Fibroblast of skin of left quadriceps (primary cell): ENCODE data around the gene FOXG1.

ENCODE experiments used
- DNase-seq, 2 experiments: peaks; one replicate each; pipeline ENCODE4 v3.0.0-alpha.2; 2013; ENCODE audit warnings: low read depth in 2 of 2

FOXG1 gene

DNA sequence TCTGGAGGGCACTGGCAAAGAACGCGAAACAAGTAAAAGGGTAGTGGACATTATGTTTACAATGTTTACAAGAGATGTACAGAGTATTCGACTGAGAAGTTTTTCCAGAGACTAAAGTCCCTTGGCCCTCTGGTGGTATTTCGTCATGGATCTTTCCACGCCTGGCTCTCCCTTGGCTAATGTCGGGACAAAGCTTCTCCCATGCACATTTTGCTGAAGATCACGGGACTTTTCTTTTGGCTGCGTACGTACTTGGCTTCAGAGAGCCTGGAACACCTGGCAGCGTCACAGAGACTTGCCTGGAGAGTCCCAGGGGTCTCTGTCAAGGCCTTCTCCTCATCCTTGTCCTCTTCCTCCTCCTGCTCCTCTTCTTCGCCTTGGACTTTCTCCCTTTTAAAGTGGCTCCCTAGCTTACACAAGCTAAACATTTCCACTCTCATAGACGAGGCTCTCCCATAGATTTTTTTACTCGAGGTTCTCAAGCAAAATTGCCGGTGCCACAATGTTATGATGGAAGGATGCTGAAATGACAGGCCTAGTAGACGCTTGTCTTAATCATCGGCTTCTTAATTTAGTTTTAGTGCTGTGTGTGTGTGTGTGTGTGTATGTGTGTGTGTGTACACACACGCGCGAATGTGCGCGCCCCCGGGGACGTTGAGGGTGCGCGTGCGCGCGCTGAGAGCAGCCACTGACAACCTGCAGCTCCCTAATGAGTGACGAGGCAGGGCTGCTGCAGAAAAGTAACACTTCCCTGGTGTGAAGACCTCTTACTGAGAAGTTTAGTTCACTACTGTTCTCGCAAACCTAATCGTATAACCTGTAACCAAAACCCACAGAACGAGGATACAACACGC lies 4.9 kb upstream of the FOXG1 start:
- no peak for DNase-seq

- no peak for DNase-seq
Observed at GRCh38 chr14:28762303-28762954, 4.2 kb upstream of the FOXG1 start.

GRCh38 chr14:28762955-28763326 lies 3.6 kb upstream of the FOXG1 start:
- DNase-seq = no peak

GRCh38 chr14:28763751-28764256 lies 2.8 kb upstream of the FOXG1 start:
- DNase-seq = no peak

GRCh38 chr14:28764257-28765160 lies 2.1 kb upstream of the FOXG1 start:
- no peak for DNase-seq

DNA sequence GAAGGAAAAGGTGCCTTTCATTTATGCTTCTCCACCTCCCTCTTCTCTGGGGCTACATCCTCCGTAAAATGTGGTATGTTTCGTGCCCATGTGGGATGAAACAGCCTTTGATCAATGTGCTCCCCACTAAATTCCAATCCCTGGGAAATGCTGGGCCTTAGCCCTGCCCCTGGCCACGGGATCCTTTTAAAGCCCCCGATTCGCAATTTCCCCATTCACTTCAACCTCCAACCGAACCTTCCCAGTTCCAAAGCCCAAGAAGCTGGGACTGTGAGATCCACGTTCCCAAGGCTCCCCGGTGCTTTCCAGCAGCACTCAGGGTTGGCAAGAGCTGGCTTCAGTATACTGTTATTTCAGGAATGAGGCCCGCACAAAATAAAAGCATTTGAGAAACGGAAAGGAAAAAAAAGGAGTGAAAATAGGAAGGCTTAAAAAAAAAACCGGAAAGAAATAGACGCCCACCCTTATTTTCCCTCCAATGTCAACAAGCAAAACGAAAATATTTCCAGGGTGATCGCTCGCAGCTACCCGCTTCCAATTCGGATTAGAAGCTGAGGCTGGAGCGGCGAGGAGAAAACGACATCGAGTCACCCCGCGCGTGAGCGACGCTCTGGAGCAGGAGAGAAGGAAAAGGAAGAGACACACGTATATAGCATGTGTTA lies 1.3 kb upstream of the FOXG1 start:
- DNase-seq = no peak

DNA sequence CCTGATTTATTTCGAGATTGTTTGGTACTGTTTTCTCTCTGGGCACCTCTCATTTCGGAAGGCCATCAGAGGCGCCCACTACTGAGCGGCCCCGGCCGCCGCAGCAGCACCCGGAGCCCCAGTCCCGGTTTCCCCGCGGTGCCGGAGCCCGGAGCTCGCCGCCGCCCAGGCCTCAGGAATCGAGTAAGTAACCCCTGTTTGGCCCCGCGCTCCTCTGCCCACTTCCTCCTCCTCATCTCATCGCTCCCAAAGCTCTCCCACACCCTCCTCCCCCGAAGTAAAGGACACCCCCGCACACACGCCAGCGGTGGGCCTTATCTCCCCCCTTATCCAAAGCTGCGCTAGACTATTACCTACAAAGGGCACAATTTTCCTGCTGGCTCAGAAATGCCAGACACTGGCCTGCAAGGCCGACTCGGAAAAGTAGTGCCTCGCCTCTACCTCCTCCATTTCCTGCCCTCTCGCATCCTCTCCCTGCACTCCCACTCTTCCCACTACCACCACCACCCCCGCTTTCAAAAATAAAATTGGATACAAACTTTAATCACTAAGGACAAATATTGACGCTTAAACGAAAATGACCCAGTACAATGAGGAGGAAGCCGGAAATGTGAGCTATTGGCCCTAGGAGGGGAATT lies 637 bp upstream of the FOXG1 start:
- DNase-seq = no peak

GRCh38 chr14:28767030-28767852 lies 654 bp downstream of the FOXG1 start:
- no peak for DNase-seq

DNA sequence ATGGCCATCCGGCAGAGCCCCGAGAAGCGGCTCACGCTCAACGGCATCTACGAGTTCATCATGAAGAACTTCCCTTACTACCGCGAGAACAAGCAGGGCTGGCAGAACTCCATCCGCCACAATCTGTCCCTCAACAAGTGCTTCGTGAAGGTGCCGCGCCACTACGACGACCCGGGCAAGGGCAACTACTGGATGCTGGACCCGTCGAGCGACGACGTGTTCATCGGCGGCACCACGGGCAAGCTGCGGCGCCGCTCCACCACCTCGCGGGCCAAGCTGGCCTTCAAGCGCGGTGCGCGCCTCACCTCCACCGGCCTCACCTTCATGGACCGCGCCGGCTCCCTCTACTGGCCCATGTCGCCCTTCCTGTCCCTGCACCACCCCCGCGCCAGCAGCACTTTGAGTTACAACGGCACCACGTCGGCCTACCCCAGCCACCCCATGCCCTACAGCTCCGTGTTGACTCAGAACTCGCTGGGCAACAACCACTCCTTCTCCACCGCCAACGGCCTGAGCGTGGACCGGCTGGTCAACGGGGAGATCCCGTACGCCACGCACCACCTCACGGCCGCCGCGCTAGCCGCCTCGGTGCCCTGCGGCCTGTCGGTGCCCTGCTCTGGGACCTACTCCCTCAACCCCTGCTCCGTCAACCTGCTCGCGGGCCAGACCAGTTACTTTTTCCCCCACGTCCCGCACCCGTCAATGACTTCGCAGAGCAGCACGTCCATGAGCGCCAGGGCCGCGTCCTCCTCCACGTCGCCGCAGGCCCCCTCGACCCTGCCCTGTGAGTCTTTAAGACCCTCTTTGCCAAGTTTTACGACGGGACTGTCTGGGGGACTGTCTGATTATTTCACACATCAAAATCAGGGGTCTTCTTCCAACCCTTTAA lies 1.5 kb downstream of the FOXG1 start:
- no peak for DNase-seq

GRCh38 chr14:28769276-28769880 lies 2.8 kb downstream of the FOXG1 start:
- DNase-seq = no peak

DNA sequence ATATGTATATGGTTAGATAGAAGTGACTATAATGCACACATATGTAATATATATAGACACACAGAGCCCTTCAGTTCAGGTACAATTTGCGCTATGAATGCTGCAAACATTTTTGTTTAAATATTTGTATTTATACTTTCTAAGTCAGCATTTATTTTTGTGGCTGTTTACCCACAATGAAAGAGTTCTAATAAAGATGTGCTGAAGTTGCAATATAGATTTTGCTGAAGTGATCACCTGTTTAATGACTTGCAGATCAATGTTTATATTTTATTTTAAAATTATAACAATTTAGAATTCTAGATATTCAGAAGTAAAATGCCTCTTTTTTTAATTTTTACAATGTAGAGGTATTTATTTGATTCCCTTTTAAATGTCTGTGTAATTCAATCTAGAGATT lies 3.5 kb downstream of the FOXG1 start:
- DNase-seq = no peak

DNA sequence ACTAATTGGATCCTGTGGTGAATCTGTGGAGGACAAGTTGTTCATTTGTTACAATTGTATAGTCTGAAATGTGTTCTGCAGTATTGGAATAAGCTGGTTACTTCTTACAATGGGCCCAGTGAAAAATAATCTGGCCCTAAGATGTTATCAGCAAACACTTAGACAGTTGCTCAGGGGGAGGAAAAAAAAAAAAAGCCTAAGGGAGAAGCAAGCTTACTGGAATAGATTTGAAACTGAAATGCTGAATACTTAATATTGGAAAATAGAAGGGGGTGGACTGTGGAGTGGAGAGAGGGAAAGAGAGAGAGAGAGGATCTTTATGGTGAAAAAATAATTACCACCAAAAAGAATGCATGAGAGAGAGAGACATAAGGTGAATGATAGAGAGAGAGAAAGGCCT lies 4.0 kb downstream of the FOXG1 start:
- no peak for DNase-seq

DNA sequence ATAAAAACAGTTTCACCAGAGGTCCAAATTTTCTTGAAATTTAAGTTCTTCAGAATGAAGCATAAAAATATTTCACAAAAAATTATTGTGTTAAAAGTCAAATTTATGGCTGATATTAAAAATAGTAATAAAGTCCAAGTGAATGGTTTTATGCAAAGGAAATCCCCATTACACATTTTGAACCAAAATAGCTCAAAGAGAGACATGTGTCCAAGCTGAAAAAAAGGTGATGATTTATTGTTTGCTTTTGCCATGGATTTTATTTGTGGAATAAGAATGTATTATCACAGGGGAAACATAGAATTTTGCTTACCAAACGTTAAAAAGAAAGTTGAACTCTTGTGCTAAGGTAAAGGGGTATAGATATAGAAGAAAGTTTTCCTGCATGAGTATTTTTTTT lies 4.6 kb downstream of the FOXG1 start:
- DNase-seq = no peak

DNA sequence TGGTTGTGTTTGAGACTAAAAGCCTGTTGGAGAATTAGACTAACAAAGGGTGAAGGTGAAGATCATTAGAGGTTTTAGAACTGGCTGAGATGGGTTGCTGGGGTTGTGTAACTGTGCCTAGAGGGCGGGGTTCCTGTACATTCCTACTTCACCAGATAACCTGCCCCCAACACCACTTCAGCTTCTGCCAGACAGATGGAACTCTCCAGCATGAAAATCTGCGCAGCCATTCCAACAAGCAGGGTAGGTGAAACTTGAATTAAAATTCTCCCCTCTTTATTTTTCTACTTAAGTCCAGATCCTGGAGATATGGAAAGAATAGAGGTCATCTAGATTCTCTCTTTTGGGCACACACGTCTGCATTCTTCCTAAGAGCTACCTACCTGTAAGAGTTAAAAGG lies 6.0 kb downstream of the FOXG1 start:
- no peak for DNase-seq

DNA sequence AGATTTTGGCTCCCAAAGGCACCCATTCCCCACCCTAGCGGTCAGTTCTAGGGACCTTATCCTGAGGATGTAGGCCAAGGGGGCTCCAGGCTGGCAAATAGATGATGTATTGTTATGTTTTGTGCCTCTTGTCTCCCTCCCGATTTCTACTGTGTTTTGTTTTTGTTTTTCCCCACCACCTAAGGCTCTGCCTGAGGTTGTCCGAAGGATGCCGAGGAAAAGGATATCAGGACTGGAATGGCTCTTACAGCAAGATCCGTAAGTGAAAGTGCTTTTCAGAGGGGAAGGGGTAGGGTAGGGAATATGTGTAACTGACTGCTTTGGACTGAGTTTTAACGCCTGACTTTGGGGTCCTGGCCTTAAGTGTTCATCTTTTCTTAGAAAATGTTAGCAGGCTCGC lies 6.6 kb downstream of the FOXG1 start:
- no peak for DNase-seq

GRCh38 chr14:28773861-28774691 lies 7.5 kb downstream of the FOXG1 start:
- no peak for DNase-seq

GRCh38 chr14:28774764-28775735 lies 8.5 kb downstream of the FOXG1 start:
- DNase-seq = no peak
